HepG2 (cell line): ENCODE measurements around the gene PDXDC1. TPM values are rescaled to one million over a fixed set of nuclear protein-coding genes. Genes with fewer than 3 reads are reported as not detected.

Experiments
- BCLAF1 ChIP-seq: fragments of 450-650 bp; IDR thresholded peaks from 2 replicates; pipeline ENCODE4 v1.6.1; 2017; ENCODE audit warnings: mild to moderate bottlenecking
- FOXO1 ChIP-seq: sonication (generic); formaldehyde crosslinking; IDR thresholded peaks from 2 replicates; pipeline ENCODE4 v1.4.0; 2020; ENCODE audit warnings: missing genetic modification reagents
- GATAD1 ChIP-seq: IDR thresholded peaks from 2 replicates; pipeline ENCODE4 v1.6.1; 2016; ENCODE audit warnings: missing genetic modification reagents, missing compliant biosample characterization
- NFE2 ChIP-seq: sonication (generic); formaldehyde crosslinking; IDR thresholded peaks from 2 replicates; pipeline ENCODE4 v1.4.0; 2020; ENCODE audit warnings: missing genetic modification reagents
- PAXIP1 ChIP-seq: sonication (generic); formaldehyde crosslinking; conservative IDR thresholded peaks from 2 replicates; pipeline ENCODE4 v1.4.0; 2020; ENCODE audit warnings: mild to moderate bottlenecking, missing genetic modification reagents, moderate library complexity
- PRDM10 ChIP-seq: sonication (generic); formaldehyde crosslinking; IDR thresholded peaks from 2 replicates; pipeline ENCODE4 v1.4.0; 2020; ENCODE audit warnings: low read depth, missing genetic modification reagents
- PREB ChIP-seq: sonication (generic); formaldehyde crosslinking; IDR thresholded peaks from 2 replicates; pipeline ENCODE4 v1.4.0; 2020; ENCODE audit warnings: missing genetic modification reagents
- ZBTB21 ChIP-seq: sonication (generic); formaldehyde crosslinking; IDR thresholded peaks from 2 replicates; pipeline ENCODE4 v1.4.0; 2020; ENCODE audit warnings: missing genetic modification reagents
- ZMYM2 ChIP-seq: sonication (generic); formaldehyde crosslinking; IDR thresholded peaks from 2 replicates; pipeline ENCODE4 v1.8.0; 2022; ENCODE audit warnings: mild to moderate bottlenecking, missing genetic modification reagents
- ZNF484 ChIP-seq: sonication (generic); formaldehyde crosslinking; IDR thresholded peaks from 2 replicates; pipeline ENCODE4 v1.5.1; 2020; ENCODE audit warnings: mild to moderate bottlenecking, low read depth, missing genetic modification reagents, borderline replicate concordance
- ZNF572 ChIP-seq: sonication (generic); formaldehyde crosslinking; IDR thresholded peaks from 2 replicates; pipeline ENCODE4 v1.5.1; 2020; ENCODE audit warnings: mild to moderate bottlenecking, missing genetic modification reagents
- ZNF691 ChIP-seq: sonication (generic); formaldehyde crosslinking; IDR thresholded peaks from 2 replicates; pipeline ENCODE4 v1.4.0; 2020; ENCODE audit warnings: missing genetic modification reagents, low read depth, mild to moderate bottlenecking, borderline replicate concordance
- ZNF800 ChIP-seq: sonication (generic); formaldehyde crosslinking; IDR thresholded peaks from 2 replicates; pipeline ENCODE4 v1.4.0; 2020; ENCODE audit warnings: missing genetic modification reagents
- polyA plus RNA-seq, 8 experiments: library from polyadenylated mRNA; depleted of rRNA in 3 of 8; stranded (reverse) in 7 of 8; unstranded in 1 of 8; fragments of >200 nt; fragmentation: Illumina TruSeq in 4 of 8; extraction: Trizol in 4 of 8; gene quantifications; 2 replicates each; pipeline versions ENCODE4 v1.2.1 to v1.2.3, GENCODE V29; 2011 to 2016; ENCODE audit warnings: low read depth in 4 of 8, missing spikeins in 1 of 8, mixed read lengths in 1 of 8; ENCODE audit not compliant: insufficient read depth in 1 of 8
- total RNA-seq, 5 experiments: library from RNA; depleted of rRNA; stranded (reverse); fragments of >200 nt; fragmentation: Illumina TruSeq; extraction: Trizol; gene quantifications; 2 replicates each; pipeline ENCODE4 v1.2.3, GENCODE V29; 2016; ENCODE audit warnings: low read depth in 1 of 5

PDXDC1 gene
- total and polyA plus RNA-seq, 2 of the 13 experiments (the other 11 are each of a cell fraction or from before 2014, with no cell fraction given), result 133 to 169 TPM

- TF ChIP-seq ZNF800 (CRISPR knock-in tag) (no peak), ZBTB21 (CRISPR knock-in tag) (peak; percentile 57; the same call in 1 of the 2 replicates), NFE2 (CRISPR knock-in tag) (no peak; the same call in 1 of the 2 replicates), PREB (CRISPR knock-in tag) (no peak), ZNF572 (CRISPR knock-in tag) (no peak), FOXO1 (CRISPR knock-in tag) (no peak), ZNF484 (CRISPR knock-in tag) (no peak), ZMYM2 (CRISPR knock-in tag) (0 out of 2 replicates have a peak, but pooled peaks have one; percentile 71), PAXIP1 (CRISPR knock-in tag) (no peak), GATAD1 (0 out of 2 replicates have a peak, but pooled peaks have one; percentile 14), ZNF691 (CRISPR knock-in tag) (0 out of 2 replicates have a peak, but pooled peaks have one; percentile 41), BCLAF1 (no peak), PRDM10 (CRISPR knock-in tag) (no peak)
Measured at GRCh38 chr16:15054357-15055140, 79.7 kb downstream of the PDXDC1 start (continued).
